ENCODE data around the gene RBM19.
"Not testable (repeated sequence)": the region's sequence is repeated elsewhere in the genome, so short reads cannot be mapped to it uniquely, and the experiment has no call there.

The RBM19 gene, protein sequence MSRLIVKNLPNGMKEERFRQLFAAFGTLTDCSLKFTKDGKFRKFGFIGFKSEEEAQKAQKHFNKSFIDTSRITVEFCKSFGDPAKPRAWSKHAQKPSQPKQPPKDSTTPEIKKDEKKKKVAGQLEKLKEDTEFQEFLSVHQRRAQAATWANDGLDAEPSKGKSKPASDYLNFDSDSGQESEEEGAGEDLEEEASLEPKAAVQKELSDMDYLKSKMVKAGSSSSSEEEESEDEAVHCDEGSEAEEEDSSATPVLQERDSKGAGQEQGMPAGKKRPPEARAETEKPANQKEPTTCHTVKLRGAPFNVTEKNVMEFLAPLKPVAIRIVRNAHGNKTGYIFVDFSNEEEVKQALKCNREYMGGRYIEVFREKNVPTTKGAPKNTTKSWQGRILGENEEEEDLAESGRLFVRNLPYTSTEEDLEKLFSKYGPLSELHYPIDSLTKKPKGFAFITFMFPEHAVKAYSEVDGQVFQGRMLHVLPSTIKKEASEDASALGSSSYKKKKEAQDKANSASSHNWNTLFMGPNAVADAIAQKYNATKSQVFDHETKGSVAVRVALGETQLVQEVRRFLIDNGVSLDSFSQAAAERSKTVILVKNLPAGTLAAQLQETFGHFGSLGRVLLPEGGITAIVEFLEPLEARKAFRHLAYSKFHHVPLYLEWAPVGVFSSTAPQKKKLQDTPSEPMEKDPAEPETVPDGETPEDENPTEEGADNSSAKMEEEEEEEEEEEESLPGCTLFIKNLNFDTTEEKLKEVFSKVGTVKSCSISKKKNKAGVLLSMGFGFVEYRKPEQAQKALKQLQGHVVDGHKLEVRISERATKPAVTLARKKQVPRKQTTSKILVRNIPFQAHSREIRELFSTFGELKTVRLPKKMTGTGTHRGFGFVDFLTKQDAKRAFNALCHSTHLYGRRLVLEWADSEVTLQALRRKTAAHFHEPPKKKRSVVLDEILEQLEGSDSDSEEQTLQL

DNA sequence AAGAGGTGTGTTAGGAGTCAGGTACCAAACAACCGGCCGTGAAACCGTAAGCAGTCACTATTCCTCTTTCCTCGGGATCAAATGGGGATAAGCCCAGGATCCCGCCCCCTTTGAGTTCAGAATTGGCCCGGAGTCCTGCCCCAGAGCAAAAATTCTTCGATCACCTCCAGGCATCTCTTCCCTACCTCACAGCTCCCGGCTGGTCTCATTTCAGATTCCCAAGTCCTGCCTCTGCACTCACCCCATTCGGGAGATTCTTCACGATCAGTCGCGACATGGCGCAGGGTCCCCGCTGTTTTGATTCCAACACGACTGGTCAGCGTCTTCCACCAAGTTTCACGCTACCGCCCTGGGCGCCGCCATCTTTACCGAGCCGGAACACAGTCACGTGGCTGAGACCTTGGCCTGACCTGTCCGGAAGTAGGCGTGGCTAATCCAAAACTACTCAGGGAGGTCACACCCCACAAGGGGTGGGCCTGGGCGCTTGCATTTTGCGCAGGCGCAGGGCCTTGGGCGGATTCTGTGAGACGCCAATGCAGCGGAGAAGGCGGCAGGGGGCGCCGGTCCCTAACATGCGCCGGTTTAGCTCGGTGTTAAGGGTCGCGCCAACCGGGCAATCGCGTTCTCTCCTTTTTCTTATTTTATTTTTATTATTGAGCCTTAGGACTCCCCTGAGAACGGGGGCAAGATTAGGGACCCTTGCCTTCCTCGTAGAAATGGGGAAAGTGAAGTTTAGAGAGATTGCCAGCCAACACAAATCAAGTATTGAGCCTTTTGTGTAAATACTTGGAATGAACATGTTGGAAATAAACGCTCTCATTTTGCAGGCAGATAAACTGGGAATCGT lies at the start of gene RBM19:
RBM19 (minus strand) TSS at position 375 of the 847 bp plus-strand sequence; CDS start at position 277, 98 bp downstream.
- peak; percentile 97 for DNase-seq

DNA sequence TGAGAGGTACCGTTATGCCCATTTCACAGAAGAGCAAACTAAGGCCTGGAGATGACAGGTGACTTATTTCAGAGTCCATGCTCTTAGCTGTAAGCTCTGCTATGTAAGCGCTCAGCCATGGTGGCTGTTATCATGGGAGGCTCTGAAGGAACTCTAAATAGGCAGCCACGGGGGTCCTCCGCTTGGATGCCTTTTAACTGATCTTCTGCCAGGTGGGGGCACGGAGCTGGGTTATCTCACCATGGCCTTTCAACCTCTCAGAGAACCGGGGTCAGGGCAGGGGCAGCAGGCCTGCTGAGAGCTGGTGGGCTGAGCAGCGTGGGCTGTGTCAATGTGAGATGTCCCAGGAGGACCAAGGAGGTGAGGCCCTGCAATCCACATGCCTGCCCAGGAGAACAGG lies 49.7 kb upstream of the RBM19 start:
- DNase-seq = no peak

DNA sequence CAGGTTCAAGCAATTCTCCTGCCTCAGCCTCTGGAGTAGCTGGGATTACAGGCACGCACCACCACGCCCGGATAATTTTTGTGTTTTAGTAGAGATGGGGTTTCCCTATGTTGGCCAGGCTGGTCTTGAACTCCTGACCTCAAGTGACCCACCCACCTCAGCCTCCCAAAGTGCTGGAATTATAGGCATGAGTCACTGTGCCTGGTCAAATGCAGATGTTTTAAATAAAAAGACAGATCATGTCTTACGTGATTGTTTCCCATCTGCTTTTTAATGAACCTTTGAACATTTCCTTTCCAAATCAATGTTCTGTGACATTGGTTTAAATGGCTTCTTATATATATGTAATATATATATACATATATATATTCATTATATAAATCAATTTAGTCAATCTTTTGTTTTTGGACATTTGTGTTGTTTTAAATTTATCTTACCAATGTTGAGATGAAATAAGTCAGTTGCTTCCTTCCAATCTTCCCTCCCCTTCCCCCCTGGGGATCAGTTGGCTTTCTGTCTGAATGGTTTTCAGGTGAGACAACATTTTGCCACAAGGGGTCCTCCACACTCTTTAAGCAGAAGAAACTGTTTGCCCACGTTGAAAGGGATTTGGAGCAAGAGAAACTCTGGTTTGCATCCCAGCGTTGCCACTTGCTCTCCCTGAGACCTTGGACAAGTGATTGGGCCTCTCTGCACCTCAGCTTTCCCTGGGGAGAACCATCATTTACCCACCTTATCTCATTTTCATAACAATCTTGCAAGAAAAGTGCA lies 47.6 kb upstream of the RBM19 start:
- no peak for DNase-seq

DNA sequence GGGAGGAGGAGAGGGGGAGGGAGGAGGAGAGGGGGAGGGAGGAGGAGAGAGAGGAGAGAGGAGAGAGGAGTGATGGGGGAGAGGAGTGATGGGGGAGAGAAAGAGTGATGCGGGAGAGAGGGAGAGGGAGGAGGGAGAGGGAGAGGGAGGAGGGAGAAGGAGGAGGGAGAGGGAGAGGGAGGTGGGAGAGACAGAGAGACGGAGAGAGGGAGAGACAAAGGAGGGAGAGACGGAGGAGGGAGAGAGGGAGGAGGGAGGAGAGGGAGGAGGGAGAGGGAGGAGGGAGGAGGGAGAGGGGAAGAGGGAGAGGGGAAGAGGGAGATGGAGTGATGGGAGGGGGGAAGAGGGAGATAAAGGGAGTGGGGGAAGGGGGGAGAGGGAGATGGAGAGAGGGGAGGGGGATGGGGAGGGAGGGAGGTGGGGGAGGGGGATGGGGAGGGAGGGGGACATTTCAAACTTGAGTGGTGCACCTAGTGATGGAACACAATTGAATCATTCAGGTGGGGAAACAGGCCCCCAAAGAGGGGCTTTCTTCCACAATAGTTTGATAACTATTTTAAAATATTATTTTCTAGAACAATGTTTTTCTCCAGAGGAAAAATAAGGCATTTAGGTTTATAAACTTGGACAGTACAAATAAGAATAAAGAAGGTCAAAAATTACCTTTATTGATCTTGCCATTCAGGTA lies 46.8 kb upstream of the RBM19 start:
- DNase-seq = no peak

DNA sequence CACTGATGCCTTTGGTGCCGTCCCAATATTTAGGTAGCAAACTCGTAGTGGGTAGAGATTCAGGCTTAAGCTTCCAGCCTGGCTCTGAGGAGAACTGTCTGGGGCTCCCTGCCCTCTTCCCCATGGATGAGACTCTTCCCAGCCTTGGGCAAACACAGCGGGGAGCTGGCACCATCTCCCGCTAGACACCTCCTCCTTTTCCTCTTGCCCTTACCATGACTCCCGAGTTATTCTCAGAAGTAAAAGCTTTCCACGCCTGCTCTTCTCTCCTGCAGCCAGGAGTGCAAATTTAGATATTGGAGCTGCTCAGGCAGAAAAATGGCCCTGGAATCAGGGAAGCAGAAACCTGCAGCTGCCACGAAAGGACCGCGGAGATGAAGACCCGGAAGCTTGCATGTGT lies 45.6 kb upstream of the RBM19 start:
- no peak for DNase-seq

DNA sequence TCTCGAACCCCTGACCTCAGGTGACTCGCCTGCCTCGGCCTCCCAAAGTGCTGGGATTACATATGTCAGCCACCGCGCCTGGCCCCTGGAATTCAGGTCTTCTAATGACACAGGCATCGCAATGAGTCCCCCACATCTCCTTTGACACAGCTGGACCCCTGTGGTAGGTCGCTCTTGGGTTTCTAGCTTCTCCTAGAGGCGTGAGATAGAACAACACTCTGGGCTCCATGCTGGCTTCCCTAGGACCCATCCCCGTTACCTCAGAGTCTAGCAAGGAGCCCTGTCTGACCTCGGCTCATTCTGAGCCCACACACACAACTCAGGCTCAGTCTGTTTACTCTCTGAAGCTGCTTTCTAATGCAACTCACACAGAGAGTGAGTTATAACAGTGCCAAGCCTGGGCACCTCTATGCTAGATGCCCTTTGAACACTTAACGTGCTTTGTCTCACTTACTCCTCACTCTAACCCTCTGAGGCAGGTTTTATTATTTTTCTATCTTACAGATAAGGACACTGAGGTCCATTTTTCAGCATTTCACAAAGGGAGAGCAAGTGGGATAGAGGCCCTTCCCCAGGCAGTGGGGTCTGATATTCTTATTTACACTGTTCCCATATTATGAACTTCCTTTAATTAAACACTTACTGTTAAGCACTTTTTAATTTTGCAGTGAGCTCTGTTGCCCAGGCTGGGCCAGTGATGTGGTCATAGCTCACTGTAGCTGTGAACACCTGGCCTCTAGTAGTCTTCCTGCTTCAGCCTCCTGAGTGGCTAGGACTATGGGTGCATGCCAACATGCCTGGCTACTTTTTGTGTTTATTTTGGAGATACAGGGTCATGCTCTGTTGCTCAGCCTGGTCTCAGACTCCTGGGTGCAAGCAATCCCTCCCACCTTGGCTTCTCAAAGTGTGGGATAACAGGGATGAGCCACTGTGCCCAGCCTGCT lies 40.6 kb upstream of the RBM19 start:
- no peak for DNase-seq

DNA sequence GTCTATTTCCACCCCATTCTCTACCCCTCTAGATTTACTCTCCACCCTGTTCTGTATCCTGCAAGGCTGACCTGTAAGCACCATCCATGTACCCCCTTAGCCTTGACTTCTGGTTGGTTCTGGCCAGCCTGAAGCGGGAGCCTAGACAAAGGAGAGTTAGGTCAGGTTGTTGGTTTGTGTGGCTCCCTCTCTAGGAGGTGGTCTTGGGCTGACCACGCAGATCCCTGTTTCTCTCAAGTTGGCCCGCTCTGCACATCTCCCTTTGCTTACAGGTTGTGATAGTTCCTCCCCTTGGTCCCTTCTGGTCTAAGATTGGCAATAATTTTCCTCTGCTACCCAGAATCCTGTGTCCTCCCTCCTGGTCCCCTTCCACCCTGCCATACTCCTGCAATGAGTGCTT lies 38.3 kb upstream of the RBM19 start:
- no peak for DNase-seq

DNA sequence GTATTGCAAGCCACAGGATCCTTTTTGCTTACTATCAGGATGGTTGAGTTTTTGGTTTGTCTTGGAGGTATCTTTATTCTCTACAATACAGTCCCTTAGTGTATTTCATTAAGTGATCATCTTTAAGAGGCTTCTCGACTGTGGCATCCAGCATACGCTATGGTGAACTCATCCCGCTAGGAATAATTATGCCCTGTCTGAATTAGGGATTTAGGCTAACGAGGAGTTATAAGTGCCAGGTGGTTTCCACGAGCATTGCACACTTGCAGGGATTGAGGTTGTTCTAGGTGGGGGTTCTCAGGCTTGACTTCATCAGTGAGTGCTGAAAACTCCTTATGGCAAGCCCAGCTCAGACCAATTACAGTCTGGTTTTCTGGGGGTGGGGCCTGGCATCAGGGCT lies 37.2 kb upstream of the RBM19 start:
- DNase-seq = no peak

DNA sequence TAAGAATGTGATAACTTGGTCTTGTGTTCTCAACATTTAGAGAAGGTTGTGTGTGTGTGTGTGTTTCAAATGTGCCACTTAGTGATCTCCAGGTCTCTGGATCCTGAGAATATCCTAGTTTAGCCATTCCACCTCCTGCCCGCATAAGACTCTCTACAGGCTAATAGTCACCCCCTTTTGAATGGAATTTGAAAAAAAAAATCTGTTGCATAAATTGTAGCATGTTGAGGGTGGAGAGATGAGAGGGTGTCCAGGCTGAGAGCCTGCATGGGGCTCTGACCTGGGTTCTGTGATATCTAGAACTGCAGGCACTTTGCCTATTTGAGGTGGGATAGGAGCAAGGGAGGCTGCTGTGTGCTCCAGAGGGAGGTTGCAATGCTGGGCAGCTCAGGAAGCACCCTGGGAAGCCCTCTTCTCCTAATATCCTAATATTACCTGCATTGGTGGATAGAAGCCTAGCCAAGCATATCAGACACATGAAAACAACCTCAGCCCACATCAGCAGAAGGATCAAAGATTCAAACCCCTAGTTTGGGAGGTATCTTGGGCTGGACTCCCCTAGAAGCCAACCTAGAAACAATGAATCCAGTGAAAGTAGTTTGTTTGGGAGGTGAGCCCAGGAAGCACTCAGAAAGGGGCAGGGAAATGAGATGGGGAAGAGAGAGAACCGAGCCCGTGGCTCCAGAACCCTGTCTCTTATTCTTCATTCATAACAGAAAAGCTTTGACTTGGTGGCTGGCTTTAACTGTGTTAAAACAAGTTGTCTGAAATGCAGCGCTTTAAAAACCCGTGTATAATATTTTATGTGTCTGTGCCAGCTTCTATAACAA lies 35.6 kb upstream of the RBM19 start:
- DNase-seq = no peak

DNA sequence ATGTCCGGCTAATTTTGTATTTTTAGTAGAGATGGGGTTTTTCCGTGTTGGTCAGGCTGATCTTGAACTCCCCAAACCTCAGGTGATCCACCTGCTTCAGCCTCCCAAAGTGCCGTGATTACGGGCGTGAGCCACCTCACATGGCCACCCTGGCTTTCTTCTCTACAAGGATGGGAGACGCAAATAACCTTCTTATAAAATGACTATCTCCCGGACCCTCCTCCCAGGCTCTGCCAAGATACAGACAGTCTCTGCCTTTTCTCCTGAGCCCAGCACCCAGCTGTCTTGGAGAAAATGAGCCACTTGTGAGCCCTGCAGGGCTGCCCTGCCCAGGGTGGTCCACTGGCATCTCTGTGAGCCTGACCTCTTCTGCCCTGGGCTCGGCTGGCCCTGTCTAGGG lies 34.7 kb upstream of the RBM19 start:
- DNase-seq = no peak

DNA sequence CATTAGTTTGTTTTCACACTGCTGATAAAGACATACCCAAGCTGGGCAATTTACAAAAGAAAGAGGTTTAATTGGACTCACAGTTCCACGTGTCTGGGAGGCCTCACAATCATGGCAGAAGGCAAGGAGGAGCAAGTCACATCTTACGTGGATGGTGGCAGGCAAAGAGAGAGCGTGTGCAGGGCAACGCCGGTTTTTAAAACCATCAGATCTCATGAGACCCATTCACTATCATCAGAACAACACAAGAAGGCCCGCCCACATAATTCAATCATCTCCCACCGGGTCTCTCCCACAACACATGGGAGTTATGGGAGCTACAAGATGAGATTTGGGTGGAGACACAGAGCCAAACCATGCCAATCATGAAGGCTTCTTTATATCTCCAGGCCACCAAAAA lies 34.1 kb upstream of the RBM19 start:
- DNase-seq = not testable (repeated sequence)

DNA sequence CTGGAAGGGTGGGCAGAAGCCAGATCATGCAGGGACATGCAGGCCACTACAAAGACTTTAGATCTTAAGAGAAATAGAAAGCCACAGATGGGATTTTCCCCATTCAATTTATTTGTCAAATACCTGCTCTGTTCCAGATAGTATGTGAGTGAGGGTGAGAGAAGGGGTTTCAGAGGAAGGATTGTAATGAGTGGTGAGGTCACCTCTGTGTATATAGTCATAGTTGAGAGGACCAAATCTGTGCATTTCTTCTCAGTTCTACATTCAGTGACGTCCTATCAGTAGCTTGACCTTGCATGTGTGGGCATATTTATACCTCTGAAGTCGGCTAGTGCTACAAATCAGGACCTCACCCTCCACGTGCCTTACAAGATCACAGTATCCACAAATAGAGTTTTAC lies 31.2 kb upstream of the RBM19 start:
- no peak for DNase-seq

DNA sequence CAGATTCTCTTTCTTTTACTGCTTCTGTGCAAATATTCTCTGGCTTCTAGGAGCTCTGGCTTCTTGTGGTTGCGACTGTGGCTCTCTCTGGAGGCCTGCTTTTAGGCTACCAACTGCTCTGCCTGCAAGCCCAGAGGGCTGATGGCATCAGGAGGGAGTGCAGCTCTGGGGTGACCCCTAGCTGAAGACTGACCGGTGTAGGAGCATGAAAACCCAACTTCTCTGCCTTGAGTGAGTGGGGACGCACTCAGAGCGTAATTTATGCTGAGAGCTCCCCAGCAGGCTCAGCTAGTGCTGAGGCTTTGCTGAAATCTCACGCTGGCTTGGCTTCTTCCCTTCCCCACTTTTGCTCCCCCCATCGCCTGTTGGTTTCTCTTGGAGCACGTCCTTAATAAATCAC lies 29.9 kb upstream of the RBM19 start:
- DNase-seq = no peak

DNA sequence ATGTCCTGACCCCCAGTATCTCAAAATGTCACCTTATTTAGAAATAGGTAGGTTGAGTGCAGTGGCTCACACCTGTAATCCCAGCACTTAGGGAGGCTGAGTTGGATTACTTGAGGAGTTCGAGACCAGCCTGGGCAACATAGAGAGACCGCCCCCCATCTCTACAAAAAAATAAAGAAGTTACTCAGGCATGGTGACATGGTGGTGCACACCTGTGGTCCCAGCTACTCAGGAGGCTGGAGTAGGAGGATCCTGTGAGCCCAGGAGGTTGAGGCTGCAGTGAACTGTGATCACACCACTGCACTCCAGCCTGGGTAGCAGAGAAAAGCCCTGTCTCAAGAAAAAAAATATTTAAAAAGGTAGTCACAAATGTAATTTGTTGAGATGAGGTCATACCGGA lies 27.9 kb upstream of the RBM19 start:
- DNase-seq = no peak

DNA sequence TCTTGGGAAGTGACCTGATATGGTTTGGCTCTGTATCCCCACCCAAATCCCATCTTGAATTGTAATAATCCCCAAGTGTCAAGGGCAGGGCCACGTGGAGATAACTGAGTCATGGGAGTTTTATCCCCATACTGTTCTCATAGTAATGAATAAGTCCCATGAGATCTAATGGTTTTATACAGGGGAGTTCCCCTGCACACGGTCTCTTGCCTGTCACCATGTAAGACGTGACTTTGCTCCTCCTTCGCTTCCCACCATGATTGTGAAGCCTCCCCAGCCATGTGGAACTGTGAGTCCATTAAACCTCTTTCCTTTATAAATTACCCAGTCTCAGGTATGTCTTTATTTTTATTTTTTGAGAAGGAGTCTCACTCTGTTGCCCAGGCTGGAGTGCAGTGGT lies 26.6 kb upstream of the RBM19 start:
- not testable (repeated sequence) for DNase-seq

DNA sequence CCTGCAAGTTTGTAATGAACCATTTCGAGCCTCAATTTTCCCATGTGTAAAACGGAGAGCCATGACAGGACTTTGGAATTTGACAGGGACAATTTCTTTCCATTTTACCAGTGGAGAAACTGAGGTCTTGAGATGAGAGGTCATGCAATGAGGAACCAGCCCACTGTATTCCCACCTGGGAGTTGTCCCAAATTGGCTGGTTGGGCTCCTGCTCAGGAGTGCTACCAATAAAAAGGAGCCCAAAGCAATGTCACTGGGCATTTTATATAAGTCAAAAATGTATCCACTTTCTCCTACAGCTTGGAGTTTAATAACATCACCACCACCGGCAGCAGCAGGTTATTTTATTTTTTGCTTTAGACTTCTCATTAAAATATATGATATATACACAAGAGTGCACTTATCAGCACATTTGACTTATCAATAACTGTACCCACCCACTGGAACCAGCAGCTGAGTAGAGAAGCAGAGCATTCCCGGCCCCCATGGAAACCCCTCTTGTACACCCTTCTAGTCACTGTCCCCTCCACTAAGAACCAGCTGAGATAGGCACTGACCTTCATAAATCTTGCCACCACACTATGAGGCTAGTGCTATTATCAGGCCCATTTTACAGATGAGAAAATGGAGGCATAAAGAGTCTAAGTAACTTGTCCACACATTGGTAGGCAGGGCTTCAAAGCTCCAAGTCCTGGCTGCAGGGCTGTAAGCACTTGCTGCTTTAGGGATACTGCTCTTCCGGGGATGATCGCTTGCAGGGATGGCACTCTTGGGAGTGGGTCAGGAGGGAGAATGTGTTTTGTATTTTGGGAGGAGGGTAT lies 25.3 kb upstream of the RBM19 start:
- DNase-seq = no peak

DNA sequence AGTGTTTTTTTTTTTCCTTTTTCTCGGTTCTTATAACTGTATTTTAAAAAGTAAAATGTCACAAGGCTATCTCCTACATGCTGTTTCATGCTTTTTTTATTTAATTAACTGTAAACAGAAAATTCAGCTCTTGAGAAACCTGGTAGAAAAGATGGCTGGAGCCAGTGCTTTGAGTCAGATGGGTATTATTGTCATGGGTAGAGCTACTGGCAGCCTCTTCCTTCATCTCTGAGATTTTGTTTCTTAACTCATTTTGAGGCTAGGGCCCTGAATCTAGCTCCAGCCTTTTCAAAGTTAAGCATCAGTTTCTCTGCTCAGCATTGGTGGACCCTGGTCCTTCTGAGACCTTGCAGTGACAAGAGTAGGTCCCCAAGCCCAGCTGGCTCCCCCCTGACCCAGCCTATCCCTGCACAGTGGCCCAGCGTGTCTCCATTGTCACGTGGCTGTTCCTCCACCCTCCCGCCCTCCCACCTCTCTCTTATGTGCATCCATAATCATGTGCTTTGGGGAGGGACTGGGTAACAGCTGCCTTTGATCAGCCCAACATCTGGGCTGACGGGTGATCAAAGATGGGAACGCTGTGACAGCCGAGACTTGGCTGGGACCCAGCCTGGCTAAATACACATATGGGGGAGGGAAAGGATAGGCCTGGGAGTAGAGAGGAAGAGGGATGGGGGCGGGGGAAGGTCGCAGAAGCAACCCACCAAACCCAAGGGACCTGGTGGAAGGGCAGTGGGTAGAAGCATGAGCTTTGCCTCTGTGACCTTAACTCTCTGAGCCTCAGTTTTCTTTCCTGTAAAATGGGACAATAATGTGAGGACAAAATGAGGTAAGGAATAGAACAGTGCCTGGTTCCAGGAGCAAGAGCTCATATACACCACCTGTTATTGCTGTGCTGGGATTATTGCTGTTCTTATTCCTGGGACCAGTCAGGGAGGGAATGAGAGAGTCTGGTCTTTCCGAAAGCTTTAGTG lies 24.4 kb upstream of the RBM19 start:
- DNase-seq = no peak

All from activated naive CD4-positive, alpha-beta T cell treated with Interleukin-2 at 50 U/mL for 16 hours (primary cell).